HG03139 (cell line): ENCODE data around the gene CCDC174.

Source experiments
- ATAC-seq: cut with Tn5 transposase; IDR thresholded peaks from one replicate; pipeline ENCODE4 v1.9.1; 2021; ENCODE audit not compliant: unreplicated experiment

The CCDC174 gene

GRCh38 chr3:14698601-14699244 lies 47.2 kb downstream of the CCDC174 start:
- no peak for ATAC-seq

- ATAC-seq = no peak
These were observed 48.1 kb downstream of the CCDC174 start for GRCh38 chr3:14699643-14700042.

DNA sequence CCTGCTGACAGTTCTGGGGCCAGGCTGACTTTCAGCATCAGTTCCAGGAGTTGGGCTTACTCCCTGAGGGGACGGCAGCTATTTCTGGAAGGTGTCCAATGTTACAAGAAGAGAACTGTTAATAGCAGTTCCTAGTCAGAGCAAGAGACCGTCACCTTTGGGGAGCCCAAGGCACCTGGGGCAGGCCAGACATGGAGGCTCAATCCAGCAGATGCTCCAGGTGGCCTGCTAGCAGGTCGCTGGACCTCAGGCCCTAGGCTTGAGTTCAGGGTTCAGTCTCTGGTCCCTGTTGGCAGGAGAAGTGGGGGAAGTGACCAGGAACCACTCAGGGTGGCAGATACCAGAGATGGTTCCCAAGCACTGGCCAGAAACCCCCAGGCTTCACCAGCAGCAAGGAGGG lies 49.3 kb downstream of the CCDC174 start:
- no peak for ATAC-seq

DNA sequence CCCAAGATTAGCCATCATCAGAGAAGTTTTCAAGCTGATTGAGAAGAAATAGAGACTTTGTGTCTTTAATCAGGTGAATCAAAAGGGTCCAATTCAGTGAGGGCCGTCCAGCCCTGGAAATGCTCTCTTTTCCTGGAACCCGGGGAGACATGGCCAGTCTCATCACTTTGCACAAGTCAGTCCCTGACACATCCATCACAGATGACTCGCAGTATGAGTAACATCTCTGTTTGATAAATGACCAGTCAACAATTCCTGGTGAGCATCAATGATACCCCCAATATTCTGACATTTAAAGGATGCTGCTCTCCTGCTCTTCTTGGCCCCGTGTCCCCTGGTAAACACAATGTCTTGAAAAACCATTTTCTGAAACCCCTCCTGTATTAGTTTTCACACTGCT lies 50.1 kb downstream of the CCDC174 start:
- ATAC-seq = no peak

DNA sequence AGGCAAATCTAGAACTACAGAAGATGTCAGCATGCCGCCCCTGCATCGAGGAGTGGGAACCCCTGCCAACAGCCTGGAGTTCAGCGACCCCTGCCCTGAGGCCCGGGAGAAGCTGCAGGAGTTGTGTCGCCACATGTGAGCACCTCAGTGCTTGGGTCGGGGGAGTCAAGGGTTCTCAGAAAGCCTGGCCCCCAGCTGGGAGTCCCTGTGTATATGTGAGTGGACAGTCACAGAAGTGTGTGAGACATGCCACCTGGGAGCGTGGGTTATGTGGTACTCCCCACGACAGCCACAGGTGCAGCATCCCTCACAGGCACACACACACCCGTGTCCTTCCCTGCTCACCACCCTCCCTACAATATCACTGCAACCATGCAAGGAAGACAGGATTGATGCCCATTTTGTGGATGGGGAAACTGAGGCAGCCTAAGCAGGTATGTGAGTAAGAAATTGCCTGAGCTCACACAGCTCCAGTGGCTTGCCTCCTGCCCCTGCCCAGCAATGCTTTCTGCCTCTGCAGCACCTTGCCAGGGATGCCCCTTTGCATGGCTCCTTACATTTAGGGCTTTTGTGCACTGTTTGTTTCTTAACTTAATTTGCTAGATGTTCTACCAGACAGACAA lies 51.7 kb downstream of the CCDC174 start:
- no peak for ATAC-seq

GRCh38 chr3:14703791-14704190 lies 52.2 kb downstream of the CCDC174 start:
- no peak for ATAC-seq

DNA sequence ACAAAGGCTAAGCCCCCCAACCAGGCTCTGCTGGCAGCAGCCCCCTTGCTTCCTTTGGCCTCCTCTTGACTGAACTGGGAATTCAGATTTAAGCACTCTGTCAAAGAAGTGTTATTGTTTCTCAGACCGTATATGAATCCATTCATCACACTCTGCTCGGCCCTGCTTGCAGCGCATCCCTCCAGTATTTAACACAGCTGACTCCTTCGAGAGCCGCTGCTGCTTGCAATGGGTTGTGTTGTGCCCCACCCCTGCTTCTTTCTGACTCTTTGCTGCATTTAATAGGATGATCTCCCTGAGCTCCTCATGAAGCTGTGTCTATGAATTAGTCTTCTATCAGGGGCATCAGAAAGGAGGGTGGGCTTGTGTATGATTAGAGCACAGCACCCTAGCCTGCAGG lies 54.5 kb downstream of the CCDC174 start:
- ATAC-seq = no peak

GRCh38 chr3:14716591-14716990 lies 65.0 kb downstream of the CCDC174 start:
- no peak for ATAC-seq

DNA sequence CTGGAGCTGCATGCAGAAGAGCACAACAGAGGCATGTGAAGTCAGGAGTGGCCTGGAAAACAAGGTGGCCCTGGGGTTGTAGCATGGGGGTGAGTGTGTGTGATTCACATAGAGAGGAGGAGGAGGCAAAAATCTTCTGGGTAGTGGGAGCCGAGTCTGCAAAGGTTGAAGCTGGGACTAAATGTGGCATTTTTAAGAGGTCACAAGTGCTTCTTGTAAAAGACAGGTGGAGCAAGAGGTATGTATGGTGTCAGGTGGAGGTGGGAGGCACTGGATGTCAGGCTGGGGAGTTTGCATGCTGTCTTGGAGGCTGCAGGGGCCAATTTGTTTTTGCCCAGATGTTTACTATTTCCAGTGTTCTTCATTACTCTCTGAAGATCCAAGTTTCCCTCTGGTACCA lies 65.7 kb downstream of the CCDC174 start:
- ATAC-seq = no peak

GRCh38 chr3:14718539-14718938 lies 67.0 kb downstream of the CCDC174 start:
- no peak for ATAC-seq

DNA sequence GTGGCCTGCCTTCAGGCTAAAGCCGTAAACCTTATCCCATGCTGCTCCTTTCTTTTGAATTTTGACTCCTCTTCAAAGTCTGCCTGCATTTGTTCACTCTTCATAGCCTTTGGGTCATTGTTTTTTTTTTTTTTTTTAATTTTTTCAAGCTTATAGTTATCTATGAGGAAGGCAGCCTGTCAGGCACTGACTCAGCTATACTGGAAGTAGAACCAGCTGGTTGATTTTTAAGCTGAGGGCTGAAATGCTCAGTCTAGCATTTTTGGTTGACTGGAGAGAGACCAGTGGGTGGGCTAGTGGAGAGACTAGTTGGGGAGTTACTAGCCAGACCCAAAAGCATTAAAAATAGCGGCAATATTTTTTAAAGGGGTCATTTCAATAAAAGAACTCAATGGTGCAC lies 67.4 kb downstream of the CCDC174 start:
- no peak for ATAC-seq

- ATAC-seq = no peak
These were observed 69.7 kb downstream of the CCDC174 start for GRCh38 chr3:14721126-14721864.
